Activated gamma-delta T cell treated with anti-CD3 and anti-CD28 coated beads, Interleukin-2, amount 50 U/mL, for 16 hours (primary cell): ENCODE data around the gene ZKSCAN1.
"Not testable (repeated sequence)": the region's sequence is repeated elsewhere in the genome, so short reads cannot be mapped to it uniquely, and the experiment has no call there.

Experiments
- DNase-seq: peaks from one replicate; pipeline ENCODE4 v3.0.0-alpha.2; 2020; ENCODE audit warnings: low read depth

Gene ZKSCAN1

GRCh38 chr7:100003711-100004661 is 11.4 kb upstream of the ZKSCAN1 start:
- no peak for DNase-seq

GRCh38 chr7:100007887-100008286 is 7.5 kb upstream of the ZKSCAN1 start:
- no peak for DNase-seq

- no peak for DNase-seq
Observed at GRCh38 chr7:100008525-100008924, 6.9 kb upstream of the ZKSCAN1 start.

GRCh38 chr7:100009952-100010351 is 5.4 kb upstream of the ZKSCAN1 start:
- DNase-seq = not testable (repeated sequence)

GRCh38 chr7:100010901-100011300 is 4.5 kb upstream of the ZKSCAN1 start:
- no peak for DNase-seq

- no peak for DNase-seq
Observed at GRCh38 chr7:100011516-100011915, 3.9 kb upstream of the ZKSCAN1 start.

- DNase-seq = not testable (repeated sequence)
Observed at GRCh38 chr7:100012385-100013327, 2.7 kb upstream of the ZKSCAN1 start.

GRCh38 chr7:100013328-100013676 is 2.1 kb upstream of the ZKSCAN1 start:
- DNase-seq = no peak

- DNase-seq = no peak
Observed at GRCh38 chr7:100016215-100016901, 962 bp downstream of the ZKSCAN1 start.

- no peak for DNase-seq
Observed at GRCh38 chr7:100017300-100017699, 1.9 kb downstream of the ZKSCAN1 start.

- no peak for DNase-seq
Observed at GRCh38 chr7:100017875-100018274, 2.5 kb downstream of the ZKSCAN1 start.

- no peak for DNase-seq
Observed at GRCh38 chr7:100019908-100020307, 4.5 kb downstream of the ZKSCAN1 start.

GRCh38 chr7:100021297-100021696 is 5.9 kb downstream of the ZKSCAN1 start:
- DNase-seq = no peak

- DNase-seq = no peak
Observed at GRCh38 chr7:100022621-100023020, 7.2 kb downstream of the ZKSCAN1 start.

GRCh38 chr7:100023526-100023925 is 8.1 kb downstream of the ZKSCAN1 start:
- no peak for DNase-seq

- no peak for DNase-seq
Observed at GRCh38 chr7:100024020-100024619, 8.7 kb downstream of the ZKSCAN1 start.

- DNase-seq = no peak
Observed at GRCh38 chr7:100027197-100027596, 11.8 kb downstream of the ZKSCAN1 start.

GRCh38 chr7:100029596-100029995 is 14.2 kb downstream of the ZKSCAN1 start:
- no peak for DNase-seq

- DNase-seq = no peak
Observed at GRCh38 chr7:100033526-100033925, 18.1 kb downstream of the ZKSCAN1 start.

GRCh38 chr7:100034871-100035510 is 19.6 kb downstream of the ZKSCAN1 start:
- DNase-seq = no peak

GRCh38 chr7:100035876-100036275 is 20.5 kb downstream of the ZKSCAN1 start:
- no peak for DNase-seq
